Body of pancreas (tissue), 4 donors: ENCODE results near the gene ZBED5. TPM values are rescaled to one million over a fixed set of nuclear protein-coding genes. Genes with fewer than 3 reads are reported as not detected.
A peak's percentile ranks its signal among the peaks of the same experiment; 100 is the strongest.

ENCODE experiments used
- ATAC-seq: fragments of 150-250 bp; one replicate; pipeline ENCODE4 v1.9.1; 2016
- DNase-seq, 4 donors: peaks; one replicate each; pipeline ENCODE4 v3.0.0-alpha.2; 2019
- H3K27ac ChIP-seq, 4 donors: fragments of 200-600 bp; sonication (generic); 1 replicate in 3 of 4; 2 replicates in 1 of 4; pipeline versions ENCODE4 v1.5.1 to v1.6.1; 2016 to 2019; ENCODE audit warnings: mild to moderate bottlenecking in 1 of 4, mixed read lengths in 1 of 4, moderate library complexity in 1 of 4
- H3K27me3 ChIP-seq, 2 donors: fragments of 200-600 bp; sonication (generic); one replicate each; pipeline ENCODE4 v1.6.0; 2016; ENCODE audit warnings: mild to moderate bottlenecking in 1 of 2
- H3K36me3 ChIP-seq, 2 donors: fragments of 200-600 bp; sonication (generic); replicated peaks in 1 of 2; 2 replicates each; pipeline ENCODE4 v1.5.1; 2016; ENCODE audit warnings: low read depth in 2 of 2; ENCODE audit not compliant: insufficient read depth in 1 of 2
- H3K4me1 ChIP-seq: fragments of 200-600 bp; sonication (generic); one replicate; pipeline ENCODE4 v1.6.0; 2016
- H3K4me3 ChIP-seq, 2 donors: fragments of 200-600 bp; sonication (generic); 1 replicate in 1 of 2; 2 replicates in 1 of 2; pipeline ENCODE4 v1.5.1; 2016 to 2019
- H3K9me3 ChIP-seq, 3 donors: fragments of 200-600 bp; sonication (generic); 1 replicate in 2 of 3; 2 replicates in 1 of 3; pipeline ENCODE4 v1.5.1; 2016
- POLR2A ChIP-seq, 3 donors: fragments of 450-650 bp; IDR thresholded peaks; one replicate each; pipeline ENCODE4 v1.6.1; 2016; ENCODE audit warnings: antibody characterized with exemption in 3 of 3, mild to moderate bottlenecking in 2 of 3
- WGBS, 2 donors: methylation state at CpG; one replicate each; pipeline ENCODE4 v1.1.5; 2017; 5-methylcytosine and 5-hydroxymethylcytosine counted together
- intact Hi-C: fragments of 100-400 bp; cut with DNase I; formaldehyde crosslinking; loops from one replicate; pipeline ENCODE4 v1.15.1; 2023
- total RNA-seq, 2 donors: library from RNA; depleted of rRNA; stranded (reverse); fragments of >200 nt; gene quantifications; one replicate each; pipeline ENCODE4 v1.1.0, GENCODE V29; 2016
- TF ChIP-seq, protein P1 (sequence below), 7 experiments: fragments of 450-650 bp in 4 of 7; fragments of 200-600 bp in 3 of 7; sonication (generic) in 3 of 7; IDR thresholded peaks; one replicate each; pipeline ENCODE4 v1.5.1; 2016 to 2019; ENCODE audit warnings: antibody characterized with exemption in 7 of 7

ZBED5 gene
- total RNA-seq, 2 donors from 2014 or later, result 16.5 to 24.1 TPM

DNA sequence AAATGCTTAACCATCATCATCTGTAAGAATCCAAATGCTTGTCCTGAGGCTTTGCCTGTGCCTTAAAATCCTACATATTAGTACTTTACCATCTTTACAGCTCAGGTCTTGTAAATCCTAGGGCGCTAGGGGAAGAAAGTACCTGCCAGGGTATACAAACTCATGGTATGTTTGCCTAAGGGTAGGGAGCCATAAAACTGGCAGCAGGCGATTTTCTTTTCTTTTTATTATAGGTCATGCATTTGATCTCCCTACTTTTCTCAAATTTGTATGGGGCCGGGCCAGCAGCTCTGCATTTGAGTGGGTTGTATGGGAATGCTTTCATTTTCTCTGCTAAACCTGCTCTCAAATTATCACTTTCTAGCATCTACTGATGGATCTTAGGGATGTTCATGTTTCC, 24.0 kb upstream of the ZBED5 start:
- Histone ChIP-seq H3K4me3 (no peak overlapping the region), H3K9me3 (no peaks in the 10 kb centered on the region), H3K4me1 (no peaks in the 10 kb centered on the region), H3K27me3 (no peaks in the 10 kb centered on the region), H3K36me3 (no peaks in the 10 kb centered on the region), H3K27ac (no peak overlapping the region)
- DNase-seq (no peak), ATAC-seq (no peak)
- intact Hi-C loops, result no loop called here
- TF ChIP-seq, protein P1, sequence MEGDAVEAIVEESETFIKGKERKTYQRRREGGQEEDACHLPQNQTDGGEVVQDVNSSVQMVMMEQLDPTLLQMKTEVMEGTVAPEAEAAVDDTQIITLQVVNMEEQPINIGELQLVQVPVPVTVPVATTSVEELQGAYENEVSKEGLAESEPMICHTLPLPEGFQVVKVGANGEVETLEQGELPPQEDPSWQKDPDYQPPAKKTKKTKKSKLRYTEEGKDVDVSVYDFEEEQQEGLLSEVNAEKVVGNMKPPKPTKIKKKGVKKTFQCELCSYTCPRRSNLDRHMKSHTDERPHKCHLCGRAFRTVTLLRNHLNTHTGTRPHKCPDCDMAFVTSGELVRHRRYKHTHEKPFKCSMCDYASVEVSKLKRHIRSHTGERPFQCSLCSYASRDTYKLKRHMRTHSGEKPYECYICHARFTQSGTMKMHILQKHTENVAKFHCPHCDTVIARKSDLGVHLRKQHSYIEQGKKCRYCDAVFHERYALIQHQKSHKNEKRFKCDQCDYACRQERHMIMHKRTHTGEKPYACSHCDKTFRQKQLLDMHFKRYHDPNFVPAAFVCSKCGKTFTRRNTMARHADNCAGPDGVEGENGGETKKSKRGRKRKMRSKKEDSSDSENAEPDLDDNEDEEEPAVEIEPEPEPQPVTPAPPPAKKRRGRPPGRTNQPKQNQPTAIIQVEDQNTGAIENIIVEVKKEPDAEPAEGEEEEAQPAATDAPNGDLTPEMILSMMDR (IDR thresholded peaks at IDR 0.05), result no peak
- TF ChIP-seq POLR2A (IDR thresholded peaks at IDR 0.05), result no peak
- WGBS, 2 donors, result 93 to 95% methylated on average over 3 of the region's 3 CpGs

DNA sequence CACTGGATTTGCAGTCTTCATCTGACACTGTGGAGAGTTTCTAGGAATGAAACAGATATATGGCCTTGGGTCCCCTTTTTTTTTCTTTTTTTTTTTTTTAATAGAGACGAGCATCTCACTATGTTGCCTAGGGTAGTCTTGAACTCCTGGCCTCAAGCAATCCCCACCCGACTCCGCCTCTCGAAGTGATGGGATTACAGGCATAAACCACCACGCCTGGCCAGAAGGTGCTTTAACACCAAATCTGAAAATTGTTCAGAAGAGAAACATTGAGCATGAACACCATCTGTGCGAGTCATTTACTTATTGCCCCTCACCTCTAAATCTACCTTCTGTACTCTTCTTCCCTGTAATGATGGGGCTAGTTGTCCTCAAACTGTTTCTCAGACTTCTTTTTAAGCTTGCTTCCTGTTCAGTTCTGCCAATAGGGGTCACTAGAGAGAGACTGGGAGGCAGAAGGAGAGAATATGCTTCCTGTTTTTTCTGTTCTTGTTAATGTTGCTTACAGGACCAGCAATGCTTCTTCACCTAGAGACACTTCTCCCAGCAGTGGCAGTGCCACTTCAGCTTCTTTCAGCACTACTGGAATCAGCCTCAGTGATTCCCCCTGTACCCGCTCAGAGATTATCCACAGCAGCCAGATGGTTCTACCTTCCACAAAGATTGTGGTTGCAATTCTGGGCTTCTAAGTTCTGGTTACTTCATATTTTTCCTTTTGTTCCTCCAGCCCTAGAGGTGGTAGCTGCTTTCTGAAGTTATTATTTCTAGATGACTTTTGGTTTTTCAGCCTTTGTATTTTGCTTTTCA, 20.8 kb upstream of the ZBED5 start:
- TF ChIP-seq, protein P1 (IDR thresholded peaks at IDR 0.05), result peak; percentile 48 to 61 (median 54)
- no peak for TF ChIP-seq POLR2A (IDR thresholded peaks at IDR 0.05)
- Histone ChIP-seq H3K27me3 (no peaks in the 10 kb centered on the region), H3K27ac (peak overlapping the region in 1 of 4 donors; percentile 30), H3K4me1 (no peaks in the 10 kb centered on the region), H3K9me3 (no peaks in the 10 kb centered on the region), H3K36me3 (no peaks in the 10 kb centered on the region), H3K4me3 (no peak overlapping the region)
- intact Hi-C loops, result no loop called here
- ATAC-seq (peak; percentile 47), DNase-seq (peak in 2 of 4 donors; percentile 13 to 33)
- WGBS, 2 donors, result 90 to 98% methylated on average over 7 of the region's 7 CpGs

DNA sequence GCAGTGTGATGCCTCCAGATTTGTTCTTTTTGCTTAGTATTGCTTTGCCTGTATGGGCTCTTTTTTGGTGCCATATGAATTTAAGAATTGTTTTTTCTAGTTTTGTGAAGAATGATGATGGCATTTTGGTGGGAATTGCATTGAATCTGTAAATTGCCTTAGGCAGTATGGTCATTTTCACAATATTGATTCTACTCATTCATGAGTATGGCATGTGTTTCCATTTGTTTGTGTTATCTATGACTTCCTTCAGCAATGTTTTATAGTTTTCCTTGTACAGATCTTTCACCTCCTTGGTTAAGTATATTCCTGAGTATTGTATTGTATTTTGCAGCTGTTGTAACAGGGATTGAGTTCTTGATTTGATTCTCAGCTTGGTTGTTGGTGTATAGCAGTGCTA, 18.3 kb upstream of the ZBED5 start:
- Histone ChIP-seq H3K4me3 (no peak overlapping the region), H3K27me3 (no peaks in the 10 kb centered on the region), H3K4me1 (no peaks in the 10 kb centered on the region), H3K36me3 (no peaks in the 10 kb centered on the region), H3K27ac (no peak overlapping the region), H3K9me3 (no peaks in the 10 kb centered on the region)
- no peak for DNase-seq
- intact Hi-C loops, result no loop called here
- no peak for TF ChIP-seq POLR2A (IDR thresholded peaks at IDR 0.05)
- TF ChIP-seq, protein P1 (IDR thresholded peaks at IDR 0.05), result no peak
- no peak for ATAC-seq

DNA sequence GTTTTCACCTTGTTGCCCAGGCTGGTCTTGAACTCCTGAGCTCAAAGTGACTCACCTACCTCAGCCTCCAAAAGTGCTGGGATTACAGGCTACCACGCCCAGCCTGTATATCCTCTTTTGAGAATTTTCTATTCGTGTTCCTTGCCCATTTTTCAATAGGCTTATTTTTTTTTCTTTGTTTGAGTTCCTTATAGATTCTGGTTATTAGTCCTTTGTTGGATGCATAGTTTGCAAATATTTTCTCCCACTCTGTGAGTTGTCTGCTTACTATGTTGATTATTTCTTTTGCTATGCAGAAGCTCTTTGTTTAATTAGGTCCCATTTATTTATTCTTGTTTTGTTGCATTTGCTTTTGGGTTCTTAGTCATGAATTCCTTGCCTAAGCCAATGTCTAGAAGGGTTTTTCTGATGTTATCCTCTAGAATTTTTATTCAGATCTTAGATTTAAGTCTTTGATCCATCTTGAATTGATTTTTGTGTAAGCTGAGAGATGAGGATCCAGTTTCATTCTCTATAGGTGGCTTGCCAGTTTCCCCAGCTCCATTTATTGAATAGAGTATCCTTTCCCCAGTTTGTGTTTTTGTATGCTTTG, 17.7 kb upstream of the ZBED5 start:
- ATAC-seq (no peak), DNase-seq (no peak)
- no peak overlapping the region for H3K4me3 ChIP-seq
- H3K4me1 ChIP-seq, result no peaks in the 10 kb centered on the region
- H3K9me3 ChIP-seq, result no peaks in the 10 kb centered on the region
- H3K27me3 ChIP-seq, result no peaks in the 10 kb centered on the region
- no peak overlapping the region for H3K27ac ChIP-seq
- H3K36me3 ChIP-seq, result no peaks in the 10 kb centered on the region
- no peak for TF ChIP-seq POLR2A (IDR thresholded peaks at IDR 0.05)
- TF ChIP-seq, protein P1 (IDR thresholded peaks at IDR 0.05), result no peak
- WGBS, 2 donors, result 98% methylated on average over 2 of the region's 2 CpGs
- intact Hi-C loops, result no loop called here
